DND-41 (cell line): ENCODE data around the gene TOM1L1.

Experiments
- ATAC-seq: fragments of 200-7000 bp; cut with Tn5 transposase; 3 replicates; pipeline ENCODE4 v1.9.1; 2021; ENCODE audit warnings: low read depth; ENCODE audit not compliant: insufficient read depth
- DNase-seq: peaks from one replicate; pipeline ENCODE4 v3.0.0-alpha.2; 2020
- H2AFZ ChIP-seq: 2 replicates; pipeline ENCODE4 v1.6.0; 2012; ENCODE audit warnings: low read depth, low read length
- H3K27ac ChIP-seq: 2 replicates; pipeline ENCODE4 v1.5.1; 2012; ENCODE audit warnings: low read length, inconsistent platforms
- H3K27me3 ChIP-seq: fragments of 200-600 bp; sonication (generic); 2 replicates; pipeline ENCODE4 v1.6.0; 2012; ENCODE audit warnings: low read length, mild to moderate bottlenecking, inconsistent platforms; ENCODE audit not compliant: insufficient read depth, poor library complexity
- H3K36me3 ChIP-seq: 2 replicates; pipeline ENCODE4 v1.5.1; 2012; ENCODE audit warnings: low read length, inconsistent platforms; ENCODE audit not compliant: insufficient read depth
- H3K4me1 ChIP-seq: 2 replicates; pipeline ENCODE4 v1.5.1; 2012; ENCODE audit warnings: mild to moderate bottlenecking, low read length; ENCODE audit not compliant: insufficient read depth
- H3K4me2 ChIP-seq: 2 replicates; pipeline ENCODE4 v1.6.0; 2012; ENCODE audit warnings: mild to moderate bottlenecking, moderate library complexity, low read length, inconsistent platforms; ENCODE audit not compliant: insufficient read depth
- H3K4me3 ChIP-seq, 2 experiments: fragments of 200-600 bp in 1 of 2; shearing (Covaris generic) in 1 of 2; 2 replicates each; pipeline ENCODE4 v1.5.1; 2012 to 2016; ENCODE audit warnings: inconsistent platforms in 2 of 2, low read length in 2 of 2, mild to moderate bottlenecking in 2 of 2, low read depth in 1 of 2, moderate library complexity in 1 of 2
- H3K79me2 ChIP-seq: 2 replicates; pipeline ENCODE4 v1.6.0; 2012; ENCODE audit warnings: low read length, inconsistent platforms; ENCODE audit not compliant: insufficient read depth
- H3K9ac ChIP-seq: 2 replicates; pipeline ENCODE4 v1.6.0; 2012; ENCODE audit warnings: low read depth, mild to moderate bottlenecking, inconsistent platforms, low read length, moderate library complexity
- H3K9me3 ChIP-seq: 2 replicates; pipeline ENCODE4 v1.5.1; 2012; ENCODE audit warnings: low read length, moderate library complexity, mild to moderate bottlenecking, inconsistent platforms; ENCODE audit not compliant: insufficient read depth, severe bottlenecking
- H4K20me1 ChIP-seq: 2 replicates; pipeline ENCODE4 v1.6.0; 2012; ENCODE audit warnings: low read length; ENCODE audit not compliant: insufficient read depth
- EZH2 ChIP-seq: IDR thresholded peaks from 3 replicates; pipeline ENCODE4 v1.6.1; 2012; ENCODE audit warnings: borderline replicate concordance, low read depth, mild to moderate bottlenecking, moderate library complexity, low read length, inconsistent platforms; ENCODE audit not compliant: severe bottlenecking
- TF ChIP-seq, protein P1 (sequence below): IDR thresholded peaks from 2 replicates; pipeline ENCODE4 v1.5.1; 2012; ENCODE audit warnings: borderline replicate concordance, low read length, moderate library complexity, mild to moderate bottlenecking; ENCODE audit not compliant: poor library complexity, severe bottlenecking; ENCODE audit errors: extremely low read depth

Gene TOM1L1

DNA sequence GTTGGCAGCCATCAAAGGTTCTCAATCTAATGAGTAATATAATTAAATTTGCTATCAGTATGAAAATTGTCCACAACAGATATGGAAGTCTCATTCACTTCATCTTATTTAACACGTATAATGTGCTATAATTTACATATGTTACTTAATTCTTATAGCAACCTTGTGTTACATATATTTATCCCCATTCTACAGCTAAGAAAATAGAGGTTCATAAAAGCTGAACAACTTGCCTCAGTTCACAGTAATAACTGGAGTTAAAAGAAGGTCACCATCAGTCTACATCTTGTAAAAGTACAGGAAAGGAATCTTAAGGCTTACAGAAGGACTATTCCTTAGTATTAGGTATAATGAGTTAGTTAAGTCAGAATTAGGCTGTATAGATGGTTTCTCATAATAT, 95.8 kb downstream of the TOM1L1 start:
- no peak overlapping the region for H3K4me3 ChIP-seq
- peaks cover 2% of the 10 kb centered on the region; the same call in 1 of the 2 replicates for H3K36me3 ChIP-seq
- ATAC-seq: no peak
- DNase-seq: no peak
- no peaks in the 10 kb centered on the region for H4K20me1 ChIP-seq
- H3K79me2 ChIP-seq: no peaks in the 10 kb centered on the region
- H3K4me2 ChIP-seq: no peak overlapping the region
- no peak overlapping the region for H2AFZ ChIP-seq
- no peaks in the 10 kb centered on the region for H3K4me1 ChIP-seq
- no peak overlapping the region for H3K9ac ChIP-seq
- no peaks in the 10 kb centered on the region for H3K9me3 ChIP-seq
- no peak for TF ChIP-seq EZH2
- TF ChIP-seq, protein P1, sequence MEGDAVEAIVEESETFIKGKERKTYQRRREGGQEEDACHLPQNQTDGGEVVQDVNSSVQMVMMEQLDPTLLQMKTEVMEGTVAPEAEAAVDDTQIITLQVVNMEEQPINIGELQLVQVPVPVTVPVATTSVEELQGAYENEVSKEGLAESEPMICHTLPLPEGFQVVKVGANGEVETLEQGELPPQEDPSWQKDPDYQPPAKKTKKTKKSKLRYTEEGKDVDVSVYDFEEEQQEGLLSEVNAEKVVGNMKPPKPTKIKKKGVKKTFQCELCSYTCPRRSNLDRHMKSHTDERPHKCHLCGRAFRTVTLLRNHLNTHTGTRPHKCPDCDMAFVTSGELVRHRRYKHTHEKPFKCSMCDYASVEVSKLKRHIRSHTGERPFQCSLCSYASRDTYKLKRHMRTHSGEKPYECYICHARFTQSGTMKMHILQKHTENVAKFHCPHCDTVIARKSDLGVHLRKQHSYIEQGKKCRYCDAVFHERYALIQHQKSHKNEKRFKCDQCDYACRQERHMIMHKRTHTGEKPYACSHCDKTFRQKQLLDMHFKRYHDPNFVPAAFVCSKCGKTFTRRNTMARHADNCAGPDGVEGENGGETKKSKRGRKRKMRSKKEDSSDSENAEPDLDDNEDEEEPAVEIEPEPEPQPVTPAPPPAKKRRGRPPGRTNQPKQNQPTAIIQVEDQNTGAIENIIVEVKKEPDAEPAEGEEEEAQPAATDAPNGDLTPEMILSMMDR: no peak
- H3K27ac ChIP-seq: no peak overlapping the region
- H3K27me3 ChIP-seq: no peaks in the 10 kb centered on the region

DNA sequence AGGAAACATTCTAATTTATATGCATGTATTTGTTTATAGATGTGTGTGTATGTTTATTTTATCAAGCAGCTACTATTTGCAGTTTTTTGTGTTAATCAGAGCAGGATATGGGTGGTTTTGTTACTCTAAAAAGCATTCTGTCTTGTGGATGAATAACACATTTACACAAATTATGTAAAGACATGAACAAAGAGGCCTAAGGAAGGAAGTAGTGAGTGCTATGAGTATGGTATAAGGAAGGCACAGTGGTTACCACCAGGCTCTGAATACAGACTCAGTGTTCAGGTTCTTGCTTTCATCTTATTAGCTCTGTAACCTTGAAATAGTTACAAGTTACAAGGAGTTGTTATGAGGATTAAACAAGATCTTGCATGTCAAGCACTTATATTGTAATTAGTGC, 101.8 kb downstream of the TOM1L1 start:
- H2AFZ ChIP-seq: no peak overlapping the region
- no peaks in the 10 kb centered on the region for H3K9me3 ChIP-seq
- H3K36me3 ChIP-seq: peaks cover 2% of the 10 kb centered on the region; the same call in 1 of the 2 replicates
- H3K4me1 ChIP-seq: no peaks in the 10 kb centered on the region
- TF ChIP-seq EZH2: no peak
- TF ChIP-seq, protein P1: no peak
- no peak overlapping the region for H3K9ac ChIP-seq
- no peak overlapping the region for H3K27ac ChIP-seq
- H3K27me3 ChIP-seq: no peaks in the 10 kb centered on the region
- H3K79me2 ChIP-seq: no peaks in the 10 kb centered on the region
- ATAC-seq: no peak
- H3K4me2 ChIP-seq: no peak overlapping the region
- H3K4me3 ChIP-seq: no peak overlapping the region
- no peaks in the 10 kb centered on the region for H4K20me1 ChIP-seq
- DNase-seq: no peak

DNA sequence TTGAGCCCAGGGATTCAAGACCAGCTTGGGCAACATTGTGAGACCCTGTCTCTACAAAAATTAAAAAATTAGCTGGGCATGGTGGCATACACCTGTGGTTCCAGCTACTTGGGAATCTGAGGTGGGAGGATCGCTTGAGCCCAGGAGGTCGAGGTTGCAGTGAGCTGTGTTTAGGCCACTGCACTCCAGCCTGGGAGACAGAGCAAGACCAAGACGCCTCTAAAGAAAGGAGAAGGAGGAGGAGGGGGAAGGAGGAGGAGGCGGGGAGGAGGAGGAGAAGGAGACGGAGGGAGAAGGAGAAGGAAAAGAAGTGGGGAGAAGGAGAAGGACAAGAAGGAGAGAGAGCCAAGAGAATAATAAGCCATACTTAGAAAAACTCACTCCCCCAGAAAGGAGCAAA, 103.8 kb downstream of the TOM1L1 start:
- H3K9ac ChIP-seq: no peak overlapping the region
- no peak overlapping the region for H3K4me3 ChIP-seq
- H3K79me2 ChIP-seq: no peaks in the 10 kb centered on the region
- no peaks in the 10 kb centered on the region for H4K20me1 ChIP-seq
- H3K4me1 ChIP-seq: no peaks in the 10 kb centered on the region
- DNase-seq (no peak), ATAC-seq (no peak)
- TF ChIP-seq EZH2: no peak
- TF ChIP-seq, protein P1: no peak
- H3K9me3 ChIP-seq: no peaks in the 10 kb centered on the region
- H2AFZ ChIP-seq: no peak overlapping the region
- H3K4me2 ChIP-seq: no peak overlapping the region
- no peaks in the 10 kb centered on the region for H3K27me3 ChIP-seq
- peaks cover 2% of the 10 kb centered on the region; the same call in 1 of the 2 replicates for H3K36me3 ChIP-seq
- H3K27ac ChIP-seq: no peak overlapping the region

DNA sequence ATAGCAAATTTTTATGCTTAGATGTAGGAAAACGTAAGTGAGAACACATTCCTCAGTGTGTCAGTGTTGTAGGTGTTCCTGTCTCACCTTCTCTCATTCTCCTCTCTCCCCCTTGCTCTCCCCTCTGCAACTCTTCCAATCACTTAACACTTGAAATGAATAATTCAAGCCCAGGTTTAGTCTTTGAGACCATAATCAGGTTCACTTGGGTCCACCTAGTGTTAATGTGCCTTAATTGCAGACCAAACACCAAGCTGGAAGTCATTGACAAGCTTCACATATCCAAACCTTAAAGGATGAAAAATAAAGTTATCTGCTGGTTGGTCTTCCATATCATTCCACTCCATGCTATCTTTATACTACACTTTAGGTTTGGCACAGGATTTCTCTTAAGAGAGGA, 104.9 kb downstream of the TOM1L1 start:
- ATAC-seq (peak; percentile 47; the same call in 1 of the 3 replicates), DNase-seq (peak; percentile 24)
- Histone ChIP-seq H4K20me1 (no peaks in the 10 kb centered on the region), H3K27ac (no peak overlapping the region), H3K36me3 (no peaks in the 10 kb centered on the region; the same call in 1 of the 2 replicates), H2AFZ (no peak overlapping the region), H3K9ac (no peak overlapping the region), H3K4me1 (no peaks in the 10 kb centered on the region), H3K79me2 (no peaks in the 10 kb centered on the region), H3K27me3 (no peaks in the 10 kb centered on the region), H3K4me3 (no peak overlapping the region), H3K4me2 (no peak overlapping the region), H3K9me3 (no peaks in the 10 kb centered on the region)
- TF ChIP-seq EZH2: no peak
- TF ChIP-seq, protein P1: peak; percentile 71
